GM12878 (cell line): ENCODE measurements around the gene DENR. TPM values are rescaled to one million over a fixed set of nuclear protein-coding genes. Genes with fewer than 3 reads are reported as not detected.

Experiments used
- EP300 ChIP-seq, 2 experiments: fragments of 150-350 bp in 1 of 2; IDR thresholded peaks; 2 replicates each; pipeline ENCODE4 v1.6.1; 2011 to 2012; ENCODE audit warnings: low read depth in 2 of 2, low read length in 2 of 2, borderline replicate concordance in 1 of 2, improper control_type of control experiment in 1 of 2, inconsistent platforms in 1 of 2; ENCODE audit not compliant: control insufficient read depth in 1 of 2
- HCFC1 ChIP-seq: fragments of 150-350 bp; IDR thresholded peaks from 2 replicates; pipeline ENCODE4 v1.6.1; 2014; ENCODE audit warnings: low read length
- HDGF ChIP-seq: fragments of 450-650 bp; IDR thresholded peaks from 2 replicates; pipeline ENCODE4 v1.6.1; 2016; ENCODE audit warnings: antibody characterized with exemption
- MEF2B ChIP-seq: fragments of 450-650 bp; IDR thresholded peaks from 2 replicates; pipeline ENCODE4 v1.6.1; 2018; ENCODE audit warnings: mild to moderate bottlenecking, moderate library complexity; ENCODE audit not compliant: partially characterized antibody, poor library complexity, severe bottlenecking
- MYC ChIP-seq: IDR thresholded peaks from 2 replicates; pipeline ENCODE4 v1.6.1; 2011; ENCODE audit warnings: mild to moderate bottlenecking, low read length, moderate library complexity, inconsistent platforms; ENCODE audit not compliant: insufficient read depth, insufficient replicate concordance, insufficient read length, severe bottlenecking
- NFXL1 ChIP-seq: fragments of 450-650 bp; IDR thresholded peaks from 2 replicates; pipeline ENCODE4 v1.6.1; 2017; ENCODE audit warnings: antibody characterized with exemption, mild to moderate bottlenecking, borderline replicate concordance
- NFYB ChIP-seq: IDR thresholded peaks from 2 replicates; pipeline ENCODE4 v1.6.1; 2011; ENCODE audit warnings: low read depth, mild to moderate bottlenecking, low read length, improper control_type of control experiment, moderate library complexity; ENCODE audit not compliant: insufficient read depth
- NR2F1 ChIP-seq: fragments of 450-650 bp; conservative IDR thresholded peaks from 2 replicates; pipeline ENCODE4 v1.6.1; 2017; ENCODE audit warnings: mild to moderate bottlenecking
- SIX5 ChIP-seq: IDR thresholded peaks from 2 replicates; pipeline ENCODE4 v1.6.1; 2011; ENCODE audit warnings: mild to moderate bottlenecking, low read depth, low read length, moderate library complexity; ENCODE audit not compliant: severe bottlenecking
- SPI1 ChIP-seq: IDR thresholded peaks from 2 replicates; pipeline ENCODE4 v1.6.1; 2011; ENCODE audit warnings: low read depth, mild to moderate bottlenecking, low read length, moderate library complexity, borderline replicate concordance; ENCODE audit not compliant: insufficient read depth
- SREBF1 ChIP-seq: IDR thresholded peaks from 2 replicates; pipeline ENCODE4 v1.6.1; 2012; ENCODE audit warnings: mild to moderate bottlenecking, low read length
- WRNIP1 ChIP-seq: IDR thresholded peaks from 2 replicates; pipeline ENCODE4 v1.6.1; 2011; ENCODE audit warnings: low read depth, low read length, improper control_type of control experiment, borderline replicate concordance
- YBX1 ChIP-seq: fragments of 450-650 bp; IDR thresholded peaks from 2 replicates; pipeline ENCODE4 v1.6.1; 2016; ENCODE audit warnings: antibody characterized with exemption
- polyA plus RNA-seq, 11 experiments: library from polyadenylated mRNA; depleted of rRNA in 4 of 11; unstranded in 6 of 11; stranded (reverse) in 5 of 11; fragments of >200 nt; fragmentation: Nextera tagmentation in 4 of 11; fragmentation: Illumina TruSeq in 1 of 11; extraction: Ambion mirVana in 4 of 11; extraction: Trizol in 1 of 11; gene quantifications; 1 replicate in 1 of 11; 2 replicates in 10 of 11; pipeline versions ENCODE4 v1.2.1 to v1.2.3, GENCODE V29; 2011 to 2016; ENCODE audit warnings: inconsistent platforms in 2 of 11, missing spikeins in 2 of 11, low read depth in 1 of 11
- total RNA-seq, 4 experiments: library from RNA; depleted of rRNA in 3 of 4; stranded (reverse); fragments of >200 nt in 3 of 4; fragmentation: Illumina TruSeq in 1 of 4; extraction: Trizol in 1 of 4; gene quantifications; 2 replicates each; pipeline versions ENCODE4 v1.2.1 to v1.2.3, GENCODE V29; 2013 to 2021
- TF ChIP-seq, protein P1 (sequence below): fragments of 450-650 bp; IDR thresholded peaks from 2 replicates; pipeline ENCODE4 v1.6.1; 2016; ENCODE audit warnings: mild to moderate bottlenecking
- TF ChIP-seq, protein P2 (sequence below): IDR thresholded peaks from 2 replicates; pipeline ENCODE4 v1.6.1; 2012; ENCODE audit warnings: mild to moderate bottlenecking, low read depth, low read length
- TF ChIP-seq, protein P3 (sequence below): IDR thresholded peaks from 2 replicates; pipeline ENCODE4 v1.6.1; 2012; ENCODE audit warnings: low read depth, low read length, improper control_type of control experiment
- TF ChIP-seq, protein P4 (sequence below): fragments of 450-650 bp; IDR thresholded peaks from 2 replicates; pipeline ENCODE4 v1.6.1; 2018; ENCODE audit warnings: mild to moderate bottlenecking, low read depth, moderate library complexity; ENCODE audit not compliant: partially characterized antibody
- TF ChIP-seq, protein P5 (sequence below): fragments of 450-650 bp; IDR thresholded peaks from 2 replicates; pipeline ENCODE4 v1.6.1; 2016; ENCODE audit warnings: mild to moderate bottlenecking

DENR gene
- total and polyA plus RNA-seq, 10 of the 15 experiments (the other 5 are each of a cell fraction or from before 2014, with no cell fraction given) = 29.4 to 97.7 (median 58.3) TPM

DNA sequence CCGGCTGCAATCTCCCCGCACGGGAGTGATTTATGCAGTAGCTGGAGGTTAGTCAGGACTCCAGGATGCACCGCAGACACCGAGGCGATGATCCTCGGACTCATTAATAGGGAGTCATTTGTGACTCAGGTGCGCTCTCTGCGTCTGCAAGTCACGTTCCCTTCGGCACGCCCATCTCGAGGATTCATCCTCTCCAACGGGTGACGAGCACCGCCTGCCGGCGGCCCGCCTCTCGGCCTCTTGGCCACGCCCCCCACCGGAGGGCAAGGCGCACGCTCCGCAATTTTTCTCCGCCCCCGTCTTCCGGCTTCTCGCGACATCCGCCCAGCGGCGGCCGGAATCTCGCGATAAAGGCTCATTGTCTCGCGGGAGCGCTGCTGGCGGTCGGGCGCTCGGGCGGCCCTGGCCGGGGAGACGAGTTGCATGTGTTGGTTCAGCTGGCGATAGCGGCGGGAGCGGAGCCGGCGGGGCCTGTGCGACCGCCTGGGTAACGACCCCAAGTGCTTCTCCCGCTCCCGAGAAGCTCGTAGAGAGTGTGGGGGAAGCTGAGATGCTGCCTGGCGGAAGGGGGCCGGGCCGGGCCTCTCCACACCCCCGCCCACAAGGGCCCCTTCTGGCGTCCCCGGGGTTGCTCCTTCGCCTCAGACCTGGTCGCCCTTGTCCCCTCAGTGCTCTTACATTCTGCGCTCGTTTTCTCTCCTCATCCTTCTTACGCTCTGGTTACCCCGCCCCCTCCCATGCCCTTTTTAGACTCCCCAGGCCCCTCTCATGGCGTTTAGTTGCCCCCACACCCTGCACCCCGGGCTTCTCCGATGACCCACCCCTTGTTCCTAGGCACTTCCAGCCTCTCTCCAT is at the start of gene DENR (continued):
- TF ChIP-seq SIX5 = peak; percentile 26
- TF ChIP-seq NFXL1 = no peak
- no peak for TF ChIP-seq WRNIP1
- no peak for TF ChIP-seq SPI1
- peak; percentile 46; the same call in 1 of the 2 replicates for TF ChIP-seq HDGF
- no peak for TF ChIP-seq YBX1
- TF ChIP-seq HCFC1 = peak; percentile 66
- TF ChIP-seq EP300 (IDR thresholded peaks at IDR 0.05; ENCODE audit: borderline replicate concordance in 1 of 2, control insufficient read depth in 1 of 2, low read depth in 2 of 2, low read length in 2 of 2) = no peak
- peak; percentile 77 for TF ChIP-seq MYC
- TF ChIP-seq, protein P1, sequence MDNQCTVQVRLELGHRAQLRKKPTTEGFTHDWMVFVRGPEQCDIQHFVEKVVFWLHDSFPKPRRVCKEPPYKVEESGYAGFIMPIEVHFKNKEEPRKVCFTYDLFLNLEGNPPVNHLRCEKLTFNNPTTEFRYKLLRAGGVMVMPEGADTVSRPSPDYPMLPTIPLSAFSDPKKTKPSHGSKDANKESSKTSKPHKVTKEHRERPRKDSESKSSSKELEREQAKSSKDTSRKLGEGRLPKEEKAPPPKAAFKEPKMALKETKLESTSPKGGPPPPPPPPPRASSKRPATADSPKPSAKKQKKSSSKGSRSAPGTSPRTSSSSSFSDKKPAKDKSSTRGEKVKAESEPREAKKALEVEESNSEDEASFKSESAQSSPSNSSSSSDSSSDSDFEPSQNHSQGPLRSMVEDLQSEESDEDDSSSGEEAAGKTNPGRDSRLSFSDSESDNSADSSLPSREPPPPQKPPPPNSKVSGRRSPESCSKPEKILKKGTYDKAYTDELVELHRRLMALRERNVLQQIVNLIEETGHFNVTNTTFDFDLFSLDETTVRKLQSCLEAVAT = 0 out of 2 replicates have a peak, but pooled peaks have one; percentile 50
- TF ChIP-seq SREBF1 = no peak
- TF ChIP-seq, protein P2, sequence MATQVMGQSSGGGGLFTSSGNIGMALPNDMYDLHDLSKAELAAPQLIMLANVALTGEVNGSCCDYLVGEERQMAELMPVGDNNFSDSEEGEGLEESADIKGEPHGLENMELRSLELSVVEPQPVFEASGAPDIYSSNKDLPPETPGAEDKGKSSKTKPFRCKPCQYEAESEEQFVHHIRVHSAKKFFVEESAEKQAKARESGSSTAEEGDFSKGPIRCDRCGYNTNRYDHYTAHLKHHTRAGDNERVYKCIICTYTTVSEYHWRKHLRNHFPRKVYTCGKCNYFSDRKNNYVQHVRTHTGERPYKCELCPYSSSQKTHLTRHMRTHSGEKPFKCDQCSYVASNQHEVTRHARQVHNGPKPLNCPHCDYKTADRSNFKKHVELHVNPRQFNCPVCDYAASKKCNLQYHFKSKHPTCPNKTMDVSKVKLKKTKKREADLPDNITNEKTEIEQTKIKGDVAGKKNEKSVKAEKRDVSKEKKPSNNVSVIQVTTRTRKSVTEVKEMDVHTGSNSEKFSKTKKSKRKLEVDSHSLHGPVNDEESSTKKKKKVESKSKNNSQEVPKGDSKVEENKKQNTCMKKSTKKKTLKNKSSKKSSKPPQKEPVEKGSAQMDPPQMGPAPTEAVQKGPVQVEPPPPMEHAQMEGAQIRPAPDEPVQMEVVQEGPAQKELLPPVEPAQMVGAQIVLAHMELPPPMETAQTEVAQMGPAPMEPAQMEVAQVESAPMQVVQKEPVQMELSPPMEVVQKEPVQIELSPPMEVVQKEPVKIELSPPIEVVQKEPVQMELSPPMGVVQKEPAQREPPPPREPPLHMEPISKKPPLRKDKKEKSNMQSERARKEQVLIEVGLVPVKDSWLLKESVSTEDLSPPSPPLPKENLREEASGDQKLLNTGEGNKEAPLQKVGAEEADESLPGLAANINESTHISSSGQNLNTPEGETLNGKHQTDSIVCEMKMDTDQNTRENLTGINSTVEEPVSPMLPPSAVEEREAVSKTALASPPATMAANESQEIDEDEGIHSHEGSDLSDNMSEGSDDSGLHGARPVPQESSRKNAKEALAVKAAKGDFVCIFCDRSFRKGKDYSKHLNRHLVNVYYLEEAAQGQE = no peak
- no peak for TF ChIP-seq NFYB
- peak; percentile 24 for TF ChIP-seq MEF2B
- TF ChIP-seq, protein P3, sequence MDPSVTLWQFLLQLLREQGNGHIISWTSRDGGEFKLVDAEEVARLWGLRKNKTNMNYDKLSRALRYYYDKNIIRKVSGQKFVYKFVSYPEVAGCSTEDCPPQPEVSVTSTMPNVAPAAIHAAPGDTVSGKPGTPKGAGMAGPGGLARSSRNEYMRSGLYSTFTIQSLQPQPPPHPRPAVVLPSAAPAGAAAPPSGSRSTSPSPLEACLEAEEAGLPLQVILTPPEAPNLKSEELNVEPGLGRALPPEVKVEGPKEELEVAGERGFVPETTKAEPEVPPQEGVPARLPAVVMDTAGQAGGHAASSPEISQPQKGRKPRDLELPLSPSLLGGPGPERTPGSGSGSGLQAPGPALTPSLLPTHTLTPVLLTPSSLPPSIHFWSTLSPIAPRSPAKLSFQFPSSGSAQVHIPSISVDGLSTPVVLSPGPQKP = peak; percentile 87
- TF ChIP-seq, protein P4, sequence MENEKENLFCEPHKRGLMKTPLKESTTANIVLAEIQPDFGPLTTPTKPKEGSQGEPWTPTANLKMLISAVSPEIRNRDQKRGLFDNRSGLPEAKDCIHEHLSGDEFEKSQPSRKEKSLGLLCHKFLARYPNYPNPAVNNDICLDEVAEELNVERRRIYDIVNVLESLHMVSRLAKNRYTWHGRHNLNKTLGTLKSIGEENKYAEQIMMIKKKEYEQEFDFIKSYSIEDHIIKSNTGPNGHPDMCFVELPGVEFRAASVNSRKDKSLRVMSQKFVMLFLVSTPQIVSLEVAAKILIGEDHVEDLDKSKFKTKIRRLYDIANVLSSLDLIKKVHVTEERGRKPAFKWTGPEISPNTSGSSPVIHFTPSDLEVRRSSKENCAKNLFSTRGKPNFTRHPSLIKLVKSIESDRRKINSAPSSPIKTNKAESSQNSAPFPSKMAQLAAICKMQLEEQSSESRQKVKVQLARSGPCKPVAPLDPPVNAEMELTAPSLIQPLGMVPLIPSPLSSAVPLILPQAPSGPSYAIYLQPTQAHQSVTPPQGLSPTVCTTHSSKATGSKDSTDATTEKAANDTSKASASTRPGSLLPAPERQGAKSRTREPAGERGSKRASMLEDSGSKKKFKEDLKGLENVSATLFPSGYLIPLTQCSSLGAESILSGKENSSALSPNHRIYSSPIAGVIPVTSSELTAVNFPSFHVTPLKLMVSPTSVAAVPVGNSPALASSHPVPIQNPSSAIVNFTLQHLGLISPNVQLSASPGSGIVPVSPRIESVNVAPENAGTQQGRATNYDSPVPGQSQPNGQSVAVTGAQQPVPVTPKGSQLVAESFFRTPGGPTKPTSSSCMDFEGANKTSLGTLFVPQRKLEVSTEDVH = no peak
- TF ChIP-seq NR2F1 = peak; percentile 39; the same call in 1 of the 2 replicates
- TF ChIP-seq, protein P5, sequence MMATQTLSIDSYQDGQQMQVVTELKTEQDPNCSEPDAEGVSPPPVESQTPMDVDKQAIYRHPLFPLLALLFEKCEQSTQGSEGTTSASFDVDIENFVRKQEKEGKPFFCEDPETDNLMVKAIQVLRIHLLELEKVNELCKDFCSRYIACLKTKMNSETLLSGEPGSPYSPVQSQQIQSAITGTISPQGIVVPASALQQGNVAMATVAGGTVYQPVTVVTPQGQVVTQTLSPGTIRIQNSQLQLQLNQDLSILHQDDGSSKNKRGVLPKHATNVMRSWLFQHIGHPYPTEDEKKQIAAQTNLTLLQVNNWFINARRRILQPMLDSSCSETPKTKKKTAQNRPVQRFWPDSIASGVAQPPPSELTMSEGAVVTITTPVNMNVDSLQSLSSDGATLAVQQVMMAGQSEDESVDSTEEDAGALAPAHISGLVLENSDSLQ = peak; percentile 90
